ENCODE data around the gene TOP2B.

The TOP2B gene

DNA sequence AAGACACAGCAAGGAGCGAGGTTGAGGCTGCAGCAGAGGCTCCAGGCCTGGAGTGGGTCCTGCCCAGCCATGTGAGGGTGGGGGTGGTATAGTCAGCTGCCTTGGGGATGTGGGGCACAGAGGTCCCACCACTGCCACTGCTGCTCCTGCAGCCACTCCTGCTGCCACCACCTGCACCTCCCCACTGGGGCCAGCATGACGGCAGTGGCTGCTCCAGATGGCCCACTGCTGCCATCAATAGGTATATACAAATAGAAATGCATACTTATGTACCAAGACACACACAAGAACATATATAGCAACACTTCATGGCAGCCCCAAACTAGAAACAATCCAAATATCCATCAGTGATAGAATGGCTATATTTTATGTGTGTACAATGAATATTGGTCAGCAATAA is 10.0 kb upstream of the TOP2B start:
- no peak for DNase-seq

DNA sequence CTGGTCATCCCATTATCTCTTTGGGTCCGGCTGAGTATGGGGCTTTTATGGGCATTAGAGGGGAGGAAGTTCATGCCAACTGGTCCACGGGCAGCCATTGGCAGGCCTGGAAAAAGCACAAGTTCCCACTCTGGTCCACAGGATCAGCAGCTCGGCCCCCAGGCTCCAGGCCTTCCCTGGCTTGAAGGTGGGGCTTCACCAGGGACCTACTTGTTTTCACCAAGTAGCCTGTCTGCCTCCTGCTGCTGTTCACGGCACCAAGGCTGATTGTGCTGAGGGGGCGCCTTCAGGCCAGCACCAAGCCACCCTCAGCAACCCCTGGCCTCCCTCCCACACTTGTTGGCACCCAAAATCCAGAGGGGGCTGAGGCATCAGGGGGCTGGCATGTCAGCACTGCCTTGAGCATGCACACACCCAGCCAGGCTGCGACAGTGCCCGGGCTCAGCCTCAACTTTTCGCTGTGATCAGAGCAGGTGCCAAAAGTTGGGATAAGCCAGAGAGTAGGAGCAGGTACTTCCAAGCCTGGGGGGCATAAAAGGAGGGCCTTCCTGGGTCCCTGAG is 9.1 kb upstream of the TOP2B start:
- no peak for DNase-seq

DNA sequence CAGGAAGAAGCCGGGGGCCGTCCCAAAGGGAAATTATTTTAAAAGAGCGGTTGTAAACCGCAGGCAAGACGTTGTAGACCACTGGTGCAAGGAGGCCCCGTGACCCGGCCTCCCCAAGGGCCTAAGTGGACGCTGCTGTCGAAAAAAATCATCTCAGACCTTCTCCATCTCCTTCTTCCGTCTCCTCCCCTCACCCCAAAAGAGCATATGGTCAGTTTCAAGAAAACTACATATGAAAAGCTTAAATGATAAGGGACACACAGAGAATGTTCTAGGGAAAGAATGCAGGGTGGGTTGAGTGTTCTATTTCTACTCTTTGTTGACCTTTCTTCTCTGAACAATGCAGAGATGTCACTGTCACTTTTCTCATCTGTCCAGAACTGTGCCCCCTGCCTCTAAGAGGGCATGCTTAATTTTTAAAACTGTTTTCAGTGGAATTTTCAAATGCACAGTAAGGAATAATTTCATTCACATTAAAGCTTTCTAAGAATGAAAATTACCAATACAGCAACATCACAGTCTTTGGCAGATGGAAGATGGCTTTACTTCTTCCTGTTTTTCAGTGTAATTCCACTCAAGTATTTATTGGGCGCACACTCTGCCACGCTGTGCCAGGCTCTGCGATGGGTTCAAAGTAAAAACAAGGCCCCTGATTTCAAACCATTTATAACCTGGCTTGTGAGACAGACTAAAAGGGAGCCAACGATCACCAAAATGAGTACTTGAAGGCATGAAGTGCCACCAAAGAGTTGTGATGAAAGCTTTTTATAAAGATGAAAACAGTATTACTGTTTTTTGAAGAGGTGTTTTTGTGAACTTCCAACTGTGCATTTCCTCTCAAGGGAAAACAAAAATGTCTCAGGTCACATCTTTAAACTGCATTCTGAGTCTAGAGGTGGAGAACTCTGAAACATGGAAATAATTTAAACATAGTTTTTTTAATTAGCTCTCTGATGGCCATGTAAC is 891 bp upstream of the TOP2B start:
- no peak for DNase-seq

DNA sequence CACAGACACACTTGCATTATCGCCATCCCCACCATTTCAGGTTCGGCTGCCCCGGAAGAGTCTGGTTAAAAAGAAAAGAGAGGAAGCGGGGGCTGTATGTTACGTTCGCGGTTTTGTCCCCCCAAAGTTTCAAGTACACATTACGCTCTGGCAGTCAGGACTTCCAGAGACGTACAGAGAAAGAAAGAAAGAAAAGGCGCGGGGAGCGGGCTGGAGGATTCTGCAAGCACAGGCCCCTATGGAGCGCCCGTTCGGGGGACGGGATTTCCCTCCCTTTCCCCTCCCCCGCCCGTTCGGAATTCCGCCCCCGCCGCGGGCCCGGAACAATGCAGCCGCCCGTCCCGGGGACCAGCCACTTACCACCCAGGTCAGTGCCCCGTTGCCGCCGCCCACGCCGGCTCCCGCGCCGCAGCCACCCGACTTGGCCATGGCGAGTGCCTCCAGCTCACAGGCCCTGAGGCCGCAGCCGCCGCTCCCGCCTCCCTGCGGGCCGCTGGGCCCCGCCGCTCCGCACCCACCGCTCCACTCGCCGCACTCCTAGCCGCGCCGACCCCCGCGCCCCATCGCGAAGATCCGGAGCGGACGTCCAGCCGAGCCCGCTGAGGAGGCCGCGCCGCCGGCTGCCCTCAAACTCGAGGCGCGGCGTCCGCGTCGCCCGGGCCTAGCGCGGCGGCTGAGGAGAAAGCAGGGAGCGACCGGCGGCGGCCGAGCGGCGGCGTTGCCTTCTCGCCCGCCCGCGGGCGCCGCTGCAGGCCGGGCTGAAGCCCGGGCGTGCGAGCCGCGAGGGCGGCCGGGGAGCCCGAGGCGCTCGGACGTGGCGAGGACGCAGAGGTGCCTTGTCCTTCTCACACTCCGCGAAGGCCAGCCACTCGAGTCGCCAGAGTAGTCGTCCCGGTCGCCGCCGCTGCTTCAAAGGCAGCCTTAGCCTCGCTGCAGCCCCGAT is 567 bp downstream of the TOP2B start:
- peak; percentile 88 for DNase-seq

DNA sequence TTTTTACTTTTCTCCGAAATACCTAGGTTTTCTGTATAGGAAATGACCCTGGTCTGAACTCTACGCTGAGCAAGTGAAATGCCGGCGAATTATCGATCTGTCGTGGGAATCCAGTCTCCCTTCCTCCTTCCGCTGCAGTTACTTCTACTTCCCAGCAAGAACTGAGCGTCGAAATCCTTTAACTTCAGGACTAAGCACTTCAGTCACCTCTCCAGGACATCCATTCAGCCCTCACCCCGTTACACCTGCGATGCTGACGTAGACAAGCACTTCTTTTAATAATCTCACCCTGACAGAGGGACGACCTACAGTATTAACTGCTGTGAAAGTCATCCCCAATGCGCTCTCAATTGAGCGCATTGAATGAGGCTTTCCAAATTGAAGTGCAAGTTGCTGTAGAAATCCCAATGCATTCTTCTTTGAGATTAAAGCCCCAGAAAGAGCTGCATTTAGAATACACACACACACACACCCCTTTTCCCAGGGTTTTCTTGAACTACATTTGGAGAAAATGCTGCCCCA is 1.3 kb downstream of the TOP2B start:
- no peak for DNase-seq

DNA sequence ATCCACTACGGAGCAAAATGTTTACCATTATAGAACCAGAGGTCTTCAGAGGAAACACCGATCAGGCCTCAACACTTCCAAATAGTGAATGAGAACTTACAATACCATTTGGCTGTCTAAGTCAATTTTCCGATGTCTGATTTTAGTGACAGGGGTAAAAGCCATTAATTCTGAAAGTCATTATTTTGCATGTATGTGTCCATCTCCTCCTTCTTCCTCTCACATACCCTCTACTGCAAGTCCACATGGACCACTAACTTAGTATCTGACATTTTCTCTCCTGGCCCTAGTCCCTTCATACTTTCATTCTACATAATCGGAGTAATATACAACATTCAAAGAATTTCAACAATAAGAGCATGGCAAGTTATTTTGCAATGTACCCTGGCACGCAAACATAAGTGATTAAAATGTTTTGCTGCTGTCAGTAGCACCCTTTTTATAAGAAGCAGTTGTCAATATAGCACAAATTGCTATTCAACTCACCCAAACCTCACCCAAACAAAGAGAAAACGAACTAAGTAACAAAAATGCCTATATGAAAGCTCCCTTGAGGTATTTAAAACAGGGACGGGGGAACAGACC is 1.9 kb downstream of the TOP2B start:
- no peak for DNase-seq

DNA sequence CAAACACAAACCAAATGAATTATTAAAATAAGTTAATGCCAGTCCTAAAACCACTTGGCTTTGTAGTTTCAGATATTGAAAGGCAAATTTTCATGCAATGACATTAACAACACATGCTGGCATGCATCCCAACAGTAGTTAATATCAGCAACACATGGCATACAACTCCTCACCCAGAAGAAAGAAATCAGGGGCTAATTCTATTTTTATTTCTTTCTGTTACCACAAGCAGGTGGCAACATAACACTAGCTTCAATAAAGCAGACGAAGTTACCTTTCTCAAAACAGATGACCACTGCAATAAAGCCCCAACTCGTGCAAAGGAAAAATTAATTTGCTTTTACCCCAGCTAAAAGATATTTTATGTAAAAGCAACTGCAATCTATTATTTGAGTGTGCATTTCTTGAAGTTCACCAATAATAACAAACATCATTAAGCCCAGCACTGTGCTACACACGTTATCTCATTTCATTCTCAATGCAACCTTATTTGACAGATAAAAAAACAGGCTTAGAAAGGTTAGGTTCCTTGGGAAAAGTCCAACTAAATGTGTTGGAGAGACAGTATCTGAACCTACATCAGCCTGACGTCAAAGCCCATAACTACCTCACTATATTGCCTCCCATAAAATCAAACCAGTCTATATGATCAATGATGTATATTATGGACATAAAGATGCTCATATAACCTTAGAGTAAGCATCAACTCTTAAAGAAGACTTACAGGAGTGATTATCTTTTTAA is 2.8 kb downstream of the TOP2B start:
- no peak for DNase-seq

DNA sequence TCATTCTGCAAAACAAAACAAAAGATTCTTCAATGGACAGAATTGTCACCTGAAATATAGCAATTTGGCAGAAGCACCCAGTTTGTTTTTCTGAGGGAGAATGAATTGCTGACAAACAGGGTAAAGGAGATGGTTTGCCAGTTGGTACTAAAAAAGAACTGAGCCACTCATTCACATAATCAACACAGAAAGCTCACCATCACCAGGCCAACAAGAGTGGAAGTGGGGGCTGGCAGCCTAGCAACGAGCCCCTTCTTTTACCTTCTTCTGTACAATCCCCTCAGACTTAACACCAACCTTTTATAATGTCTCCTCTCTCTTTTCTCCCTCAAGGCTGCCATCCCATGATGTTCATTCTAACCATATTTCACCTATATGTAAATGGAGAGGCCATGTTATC is 5.9 kb downstream of the TOP2B start:
- no peak for DNase-seq

DNA sequence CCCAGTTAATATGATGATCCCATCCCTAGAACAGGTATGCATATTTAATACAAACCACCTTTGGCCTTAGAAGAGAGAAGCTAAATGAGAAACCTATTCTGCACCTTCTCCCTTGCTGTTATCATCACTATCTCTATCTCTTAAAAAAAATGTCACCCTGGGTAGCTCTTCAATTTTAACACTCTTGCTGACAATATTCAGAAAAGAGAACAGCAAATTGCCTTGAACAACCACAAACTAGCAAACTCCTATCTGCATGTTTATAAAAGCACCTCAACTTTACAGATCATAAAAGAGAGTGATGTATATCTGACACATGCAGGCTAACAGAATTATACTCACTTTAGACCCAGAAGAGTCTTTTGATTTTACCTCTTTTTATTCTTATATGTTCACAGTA is 7.4 kb downstream of the TOP2B start:
- no peak for DNase-seq

DNA sequence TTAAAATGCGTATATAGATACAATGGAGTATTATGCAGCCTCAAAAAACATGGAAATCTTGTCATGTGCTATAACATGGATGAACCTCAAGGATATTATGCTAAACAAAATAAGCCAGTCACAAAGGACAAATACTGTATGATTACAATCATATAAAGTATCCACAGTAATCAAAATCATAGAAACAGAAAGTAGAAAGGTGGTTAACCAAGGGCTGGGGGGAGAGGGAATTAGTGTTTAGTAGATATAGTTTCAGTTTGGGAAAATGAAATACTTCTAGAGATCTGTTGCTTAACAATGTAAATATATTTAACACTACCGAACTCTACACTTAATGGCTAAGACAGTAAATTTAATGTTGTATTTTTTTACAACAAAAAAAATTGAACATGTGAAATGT is 9.0 kb downstream of the TOP2B start:
- DNase-seq = no peak

DNA sequence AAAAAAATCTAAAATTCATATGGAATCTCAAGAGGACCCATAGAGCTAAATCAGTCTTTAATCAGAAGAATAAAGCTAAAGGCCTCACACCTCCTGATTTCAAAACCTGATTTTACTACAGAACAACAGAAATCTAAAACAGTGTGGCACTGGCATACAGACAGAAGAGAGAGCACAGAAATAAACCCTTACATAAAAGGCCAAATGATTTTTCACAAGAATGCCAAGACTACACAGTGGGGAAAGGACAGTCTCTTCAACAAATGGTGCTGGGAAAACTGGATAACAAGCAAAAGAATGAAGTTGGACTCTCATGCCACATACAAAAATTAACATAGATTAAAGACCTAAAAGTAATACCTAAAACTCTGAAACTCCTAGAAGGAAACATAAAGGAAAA is 10.1 kb downstream of the TOP2B start:
- no peak for DNase-seq

DNA sequence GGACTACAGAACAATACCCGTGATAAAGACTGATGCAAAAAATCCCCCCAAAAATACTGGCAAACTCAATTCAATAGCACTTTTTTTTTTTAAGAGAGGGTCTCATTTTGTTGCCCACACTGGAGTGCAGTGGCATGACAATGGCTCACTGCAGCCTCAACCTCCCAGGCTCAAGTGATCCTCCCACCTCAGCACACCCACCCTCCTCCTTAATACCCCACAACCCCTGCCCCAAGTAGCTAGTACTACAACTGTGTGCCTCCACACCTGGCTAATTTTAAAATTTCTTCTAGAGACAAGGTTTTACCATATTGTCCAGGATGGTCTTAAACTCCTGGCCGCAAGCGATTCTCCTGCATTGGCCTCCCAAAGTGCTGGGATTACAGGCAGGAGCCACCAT is 11.4 kb downstream of the TOP2B start:
- DNase-seq = no peak

DNA sequence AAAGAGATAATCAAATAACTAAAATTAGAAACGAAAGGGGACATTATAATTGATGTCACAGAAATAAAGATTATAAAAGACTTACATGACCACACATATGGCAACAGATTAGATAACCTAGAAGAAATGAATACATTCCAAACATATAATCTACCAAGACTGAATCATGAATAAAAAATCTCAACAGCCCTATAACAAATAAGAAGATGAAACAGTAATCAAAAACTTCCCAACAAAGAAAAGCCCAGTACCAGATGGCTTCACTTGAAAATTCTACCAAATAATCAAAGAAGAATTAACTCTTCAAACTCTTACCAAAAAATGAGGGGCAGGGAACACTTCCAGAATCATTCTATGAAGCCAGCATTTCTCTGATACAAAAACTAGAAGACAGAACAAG is 11.8 kb downstream of the TOP2B start:
- no peak for DNase-seq

DNA sequence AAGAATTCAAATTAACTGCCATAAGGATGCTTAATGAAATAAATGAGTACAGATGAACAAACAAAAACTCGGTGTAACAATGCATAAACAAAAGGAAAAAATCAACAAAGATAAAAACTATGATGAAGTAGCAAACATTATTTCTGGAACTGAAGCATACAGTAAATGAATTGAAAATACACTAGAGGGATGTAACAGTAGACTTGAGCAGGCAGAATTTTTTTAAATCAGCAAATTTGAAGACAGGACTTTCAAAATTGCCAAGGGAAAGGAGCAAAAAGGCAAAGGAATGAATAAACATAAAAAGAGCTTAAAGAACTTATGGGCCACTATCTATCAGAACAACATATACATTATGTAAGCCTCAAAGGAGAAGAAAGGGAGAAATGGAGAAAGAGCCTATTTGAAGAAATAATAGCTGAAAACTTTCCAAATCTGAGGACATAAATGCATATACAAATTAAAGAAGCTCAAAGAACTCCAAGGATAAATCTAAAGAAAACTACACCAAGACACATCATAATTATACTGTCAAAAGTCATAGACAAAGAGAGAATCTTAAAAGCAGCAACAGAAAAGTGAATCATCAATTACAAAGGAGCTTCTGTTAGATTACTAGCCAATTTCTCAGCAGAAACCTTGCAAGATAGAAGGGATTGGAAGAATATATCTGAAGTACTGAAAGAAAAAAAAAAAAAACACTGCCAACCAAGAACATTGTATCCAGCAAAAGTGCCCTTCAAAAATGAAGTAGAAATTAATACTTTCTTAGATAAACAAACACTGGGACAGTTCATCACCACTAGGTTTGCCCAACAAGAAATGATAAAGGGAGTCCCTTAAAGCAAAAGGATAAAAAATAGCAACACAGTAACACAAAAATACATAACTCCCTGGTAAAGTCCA is 15.5 kb downstream of the TOP2B start:
- no peak for DNase-seq

DNA sequence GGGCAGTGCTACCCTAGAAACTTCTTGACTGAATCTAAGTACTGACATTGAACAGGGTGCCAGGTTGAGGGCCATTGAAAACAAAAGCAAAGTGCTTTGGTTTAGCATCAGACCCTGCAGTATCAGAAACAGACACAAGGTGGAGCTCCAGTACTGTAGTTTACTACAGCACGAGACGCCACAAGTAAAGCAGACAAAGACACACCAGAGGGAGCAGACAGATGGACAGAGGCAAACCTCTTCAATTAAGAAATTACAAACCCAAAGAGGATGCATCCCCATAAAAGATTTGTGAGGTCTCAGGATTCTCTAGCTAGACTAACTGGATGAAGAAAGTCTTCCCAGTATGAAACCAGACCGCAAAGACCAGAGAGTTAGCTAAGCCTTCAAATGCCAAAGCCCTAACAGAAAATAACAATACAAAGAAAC is 16.6 kb downstream of the TOP2B start:
- peak; percentile 41 for DNase-seq

DNA sequence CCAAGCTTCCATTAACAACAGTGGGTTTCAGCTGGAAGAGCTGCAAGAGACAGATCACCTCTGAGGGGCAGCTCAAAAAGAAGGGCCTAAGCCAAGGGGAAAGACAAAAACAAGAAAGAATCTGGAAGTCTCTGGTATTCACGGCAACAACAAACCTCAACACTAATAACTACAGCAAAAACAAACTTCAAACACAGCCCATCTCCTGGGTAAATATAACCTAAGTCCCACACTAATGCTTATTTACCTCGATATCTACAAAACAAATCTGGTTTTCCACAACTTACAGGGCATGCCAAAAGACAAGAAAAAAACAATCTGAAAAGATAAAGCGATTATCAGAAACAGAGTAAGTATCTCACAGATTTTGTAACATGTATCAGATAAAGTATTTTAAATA is 29.7 kb downstream of the TOP2B start:
- DNase-seq = no peak

DNA sequence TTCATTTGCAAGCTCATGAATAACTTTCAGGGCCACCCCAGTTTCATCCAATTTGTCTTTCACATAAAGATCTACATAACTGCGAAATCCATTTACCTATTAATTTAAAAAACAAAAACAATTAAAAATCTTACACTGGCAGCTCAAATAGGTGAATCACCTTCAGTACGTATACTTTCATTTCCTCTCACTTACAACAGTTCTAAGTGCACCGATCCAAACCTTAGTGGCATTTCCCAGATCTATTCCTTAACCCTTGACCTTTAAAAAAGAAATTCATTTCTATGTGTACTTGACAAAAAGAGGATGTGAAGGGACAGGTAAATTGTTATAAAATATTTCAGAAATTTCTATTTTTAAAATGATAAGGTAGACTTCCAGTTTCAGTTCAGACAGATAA is 30.8 kb downstream of the TOP2B start:
- DNase-seq = no peak

DNA sequence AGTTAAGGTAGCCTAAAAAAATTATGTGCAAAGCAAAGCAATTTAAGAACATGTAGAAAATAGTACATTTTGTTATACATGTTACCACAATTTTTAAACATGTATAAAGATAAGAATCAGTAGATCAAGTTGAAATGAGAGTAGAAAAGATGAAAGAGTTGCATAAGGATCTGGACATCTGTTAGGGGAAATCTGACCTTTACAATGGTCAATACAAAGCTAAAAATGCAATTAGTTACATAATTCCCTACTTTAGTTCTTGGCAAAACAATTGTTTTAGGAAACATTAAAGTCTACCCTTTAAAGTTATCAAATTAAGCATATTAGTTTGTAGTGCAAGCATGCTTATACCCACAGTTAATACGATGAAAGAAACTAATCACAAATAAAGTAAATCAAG is 32.7 kb downstream of the TOP2B start:
- no peak for DNase-seq

DNA sequence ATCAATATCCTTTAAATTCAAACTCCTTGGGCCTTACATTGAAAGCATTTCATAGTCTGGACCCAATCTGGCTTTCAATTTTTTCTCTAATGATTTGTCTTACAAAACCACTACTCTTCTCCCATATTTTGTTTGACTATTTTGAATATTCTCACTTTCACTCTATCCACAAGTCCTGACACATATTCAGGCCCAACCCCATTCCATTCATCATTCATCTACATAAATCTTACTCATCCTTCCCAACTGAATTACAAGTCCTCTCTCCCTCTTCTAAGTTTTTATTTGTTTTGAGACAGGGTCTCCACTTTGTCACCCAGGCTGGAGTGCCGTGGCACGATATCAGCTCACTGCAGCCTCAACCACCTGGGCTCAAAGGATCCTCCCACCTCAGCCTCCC is 43.6 kb downstream of the TOP2B start:
- DNase-seq = no peak

DNA sequence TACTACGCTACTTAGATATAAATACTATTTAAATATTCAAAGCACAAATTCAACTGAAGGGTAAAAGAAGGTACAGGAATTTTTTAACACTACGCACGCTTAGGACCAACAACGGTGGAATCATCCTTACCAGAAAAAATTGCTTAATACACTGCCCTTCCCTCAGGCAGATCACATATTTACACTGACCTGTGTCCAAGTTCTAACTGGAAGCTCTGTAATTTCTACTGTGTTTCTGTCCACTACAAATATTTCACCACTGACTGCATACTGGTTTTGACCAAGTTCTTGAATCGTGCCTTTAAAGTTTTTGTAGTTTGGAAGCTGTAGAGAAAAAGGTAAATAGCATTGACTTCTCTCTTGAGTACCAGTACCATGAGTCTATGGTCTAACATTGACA is 44.2 kb downstream of the TOP2B start:
- no peak for DNase-seq
